ELF-1 (cell line): ENCODE data around the gene SPSB3.
A peak's percentile ranks its signal among the peaks of the same experiment; 100 is the strongest.

Source experiments
- DNase-seq: peaks from one replicate; pipeline ENCODE4 v3.0.0-alpha.2; 2016; ENCODE audit warnings: low read depth, low spot score

Gene SPSB3

DNA sequence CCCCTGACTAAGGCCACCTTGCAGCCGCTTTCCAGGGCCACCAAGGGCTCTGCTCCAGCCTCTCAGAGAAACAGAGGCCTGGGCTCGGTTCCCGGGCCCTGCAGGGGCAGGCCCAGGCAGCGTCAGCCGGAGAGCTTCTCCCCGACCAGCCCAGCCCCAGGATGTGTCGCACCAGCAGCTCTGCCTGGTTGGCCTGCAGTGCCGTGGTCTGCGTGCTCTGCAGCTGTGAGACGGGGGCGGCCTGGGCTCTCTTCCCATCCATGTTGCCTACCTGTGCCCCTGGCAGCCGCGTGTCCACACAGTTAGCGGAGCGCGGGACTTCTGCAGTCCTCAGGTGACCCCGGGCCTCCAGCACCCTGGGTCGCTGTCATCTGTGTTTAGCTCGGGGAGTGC, 6.3 kb upstream of the SPSB3 start:
- DNase-seq, result peak; percentile 48

- DNase-seq, result no peak
These were observed 5.8 kb upstream of the SPSB3 start for GRCh38 chr16:1788095-1788707.

- no peak for DNase-seq
These were observed 5.1 kb upstream of the SPSB3 start for GRCh38 chr16:1787322-1788094.

DNA sequence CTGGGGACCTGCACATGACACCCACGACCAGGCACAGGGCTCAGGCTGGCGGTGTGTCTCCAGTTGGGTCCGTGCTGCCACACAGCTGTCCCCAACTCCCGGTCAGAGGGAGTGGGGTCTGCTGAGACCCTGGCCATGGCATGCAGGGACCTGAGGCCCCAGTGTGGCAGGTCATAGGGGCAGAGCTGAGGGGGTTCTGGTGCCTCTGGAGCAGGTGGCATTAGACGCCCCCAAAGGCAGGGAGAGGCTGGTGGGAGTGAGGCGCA, 4.6 kb upstream of the SPSB3 start:
- no peak for DNase-seq

DNA sequence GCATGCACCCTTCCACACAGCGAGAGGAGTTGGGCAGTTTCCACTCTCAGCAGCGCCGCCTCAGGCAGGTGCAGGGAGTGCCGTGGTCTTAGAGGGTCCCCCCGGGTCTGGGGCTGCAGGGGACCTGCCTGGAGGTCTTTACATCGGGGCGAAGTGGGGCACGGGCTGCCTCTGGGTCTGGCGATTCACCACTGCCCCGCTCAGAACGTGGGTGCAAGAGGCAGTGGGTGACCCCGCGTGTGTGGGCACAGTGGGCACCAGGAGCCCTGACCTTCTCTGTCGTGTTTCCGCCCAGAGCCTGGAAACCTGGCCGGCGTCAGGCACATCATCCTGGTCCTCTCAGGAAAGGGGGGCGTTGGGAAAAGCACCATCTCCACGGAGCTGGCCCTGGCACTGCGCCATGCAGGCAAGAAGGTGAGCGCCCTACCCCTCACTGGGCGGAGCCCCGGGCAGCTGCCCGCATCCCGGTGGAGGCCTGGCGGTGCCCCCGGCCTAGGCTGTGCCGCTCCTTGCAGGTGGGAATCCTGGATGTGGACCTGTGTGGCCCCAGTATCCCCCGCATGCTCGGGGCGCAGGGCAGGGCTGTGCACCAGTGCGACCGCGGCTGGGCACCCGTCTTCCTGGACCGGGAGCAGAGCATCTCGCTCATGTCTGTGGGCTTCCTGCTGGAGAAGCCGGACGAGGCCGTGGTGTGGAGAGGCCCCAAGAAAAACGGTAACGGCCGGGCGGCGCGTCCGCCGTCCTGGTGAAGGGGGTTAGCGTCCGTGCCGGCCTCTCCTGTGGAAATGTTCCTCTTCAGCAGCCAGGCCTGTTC, 4.1 kb upstream of the SPSB3 start:
- DNase-seq, result no peak

DNA sequence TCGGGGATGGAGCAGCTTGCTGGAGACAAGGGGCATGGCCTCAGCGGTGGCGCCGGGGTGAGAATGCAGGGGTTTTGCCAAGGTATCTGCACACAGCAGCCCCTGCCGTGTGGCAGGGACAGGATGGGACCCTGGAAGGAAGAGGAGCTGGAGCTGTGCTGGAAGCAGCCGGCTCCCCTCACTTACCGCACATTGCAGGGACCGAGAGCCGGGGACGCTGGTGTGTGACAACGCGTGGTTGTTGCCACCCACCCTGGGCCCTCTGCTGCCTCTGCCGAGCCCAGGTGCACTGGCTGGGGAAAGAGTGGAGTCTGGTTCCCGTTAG, 3.4 kb upstream of the SPSB3 start:
- no peak for DNase-seq

GRCh38 chr16:1784977-1785845, 2.8 kb upstream of the SPSB3 start:
- DNase-seq, result no peak

DNA sequence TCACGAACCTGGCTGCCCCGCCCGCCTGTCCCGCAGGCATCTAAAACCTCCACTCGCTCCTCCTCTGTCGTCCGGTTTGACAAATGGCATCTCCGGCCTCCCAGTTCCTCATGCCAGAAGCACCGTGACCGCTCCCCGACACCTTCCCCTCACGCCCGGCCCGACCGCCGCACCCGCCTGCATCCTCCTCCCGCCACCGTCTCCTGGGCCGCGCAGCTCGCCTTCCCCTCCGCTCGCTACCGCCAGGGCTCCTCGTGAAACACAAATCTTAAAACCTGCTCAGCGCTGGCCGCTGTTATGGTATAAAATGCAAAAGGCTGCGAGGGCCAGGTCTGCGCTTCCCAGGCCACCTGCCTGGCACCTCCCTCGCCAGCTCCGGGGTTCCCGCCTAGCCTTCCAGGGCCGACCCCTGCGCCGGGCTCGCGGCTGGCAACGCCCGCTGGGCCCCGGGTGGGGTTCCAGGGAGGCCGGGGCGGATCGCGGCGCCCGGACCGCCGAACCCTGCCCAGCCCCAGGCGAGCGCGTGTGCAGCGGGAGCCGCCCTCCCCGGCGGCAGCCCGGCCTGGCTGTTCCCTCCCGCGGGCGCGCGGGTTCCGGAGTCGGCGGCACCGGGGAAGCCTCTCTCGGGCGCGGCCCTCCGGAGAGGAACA, 488 bp downstream of the SPSB3 start:
- DNase-seq, result peak; percentile 46

- no peak for DNase-seq
These were observed 1.1 kb downstream of the SPSB3 start for GRCh38 chr16:1781254-1781653.

- DNase-seq, result no peak
These were observed 1.7 kb downstream of the SPSB3 start for GRCh38 chr16:1780677-1781072.

DNA sequence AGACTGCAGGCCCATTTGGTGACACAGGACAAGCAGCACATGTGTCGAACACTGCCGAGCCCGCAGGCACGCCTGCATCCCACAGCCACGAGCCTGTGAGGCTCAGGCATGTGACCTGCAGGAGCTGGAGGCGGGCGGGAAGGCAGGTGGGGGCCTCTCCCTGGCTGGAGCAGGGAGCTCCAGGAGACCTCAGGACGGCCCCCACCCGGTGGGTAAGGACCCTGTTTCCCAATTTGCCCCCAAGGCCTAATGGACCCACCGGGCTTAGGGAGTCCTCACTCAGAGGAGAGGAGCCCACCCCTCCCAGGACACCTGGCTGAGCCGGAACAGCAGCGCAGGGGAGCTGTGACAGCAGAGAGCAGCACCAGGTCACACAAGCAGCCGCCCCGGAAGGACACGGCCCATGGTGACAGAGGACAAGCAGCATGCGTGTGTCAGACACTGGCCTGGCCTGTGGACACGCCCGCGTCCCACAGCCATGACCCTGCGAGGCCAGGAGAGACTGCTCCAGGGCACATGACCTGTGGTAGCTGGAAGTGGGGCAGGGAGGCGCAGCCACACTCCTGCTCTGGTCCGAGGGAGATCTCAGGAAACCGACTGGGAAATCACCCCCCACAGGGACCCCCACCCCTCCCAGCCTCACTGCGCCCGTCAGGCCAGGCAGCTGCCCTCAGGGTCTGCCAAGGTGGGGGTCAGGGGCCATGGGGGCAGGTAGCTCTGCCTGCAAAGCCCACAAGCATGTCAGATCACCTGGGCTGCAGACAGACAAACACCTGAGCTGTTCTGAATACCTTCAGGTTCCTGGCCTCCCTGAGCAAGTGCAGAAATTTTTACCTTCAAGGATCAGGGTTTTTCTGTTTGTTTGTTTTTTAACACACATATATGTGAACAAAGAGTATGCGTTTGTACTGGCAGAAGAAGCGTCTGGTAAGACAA, 2.4 kb downstream of the SPSB3 start:
- DNase-seq, result no peak

GRCh38 chr16:1779234-1779701, 3.1 kb downstream of the SPSB3 start:
- no peak for DNase-seq

- no peak for DNase-seq
These were observed 3.9 kb downstream of the SPSB3 start for GRCh38 chr16:1778200-1779179.

GRCh38 chr16:1777375-1778199, 4.8 kb downstream of the SPSB3 start:
- DNase-seq, result no peak

DNA sequence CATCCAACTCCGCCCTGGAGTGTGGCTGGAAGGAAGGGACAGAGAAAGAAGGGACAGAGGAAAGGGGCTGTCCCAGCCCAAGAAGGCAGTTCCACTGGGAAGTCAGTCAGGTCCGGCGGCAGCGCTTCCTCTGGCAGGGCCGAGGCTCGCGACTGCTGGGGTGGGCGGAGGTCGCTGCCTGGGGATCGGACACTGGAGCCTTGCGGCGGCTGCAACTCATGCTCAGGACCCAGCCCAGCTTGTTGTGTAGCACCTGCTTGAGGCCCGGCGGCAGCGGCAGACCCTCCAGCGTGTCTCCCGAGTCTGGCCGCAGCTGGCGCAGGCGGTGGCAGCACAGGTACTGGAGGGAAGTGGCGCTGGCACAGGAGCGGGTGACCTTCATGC, 5.4 kb downstream of the SPSB3 start:
- DNase-seq, result no peak

- no peak for DNase-seq
These were observed 5.8 kb downstream of the SPSB3 start for GRCh38 chr16:1776672-1776955.

- DNase-seq, result no peak
These were observed 6.3 kb downstream of the SPSB3 start for GRCh38 chr16:1775846-1776671.
